ENCODE results near the gene TRPM2.

- TF ChIP-seq CTCF (IDR thresholded peaks at IDR 0.05), result no peak
- TF ChIP-seq POLR2AphosphoS5 (IDR thresholded peaks at IDR 0.05; ENCODE audit: low read depth, low read length), result no peak
- TF ChIP-seq TCF7L2 (IDR thresholded peaks at IDR 0.05; ENCODE audit: low read depth, low read length), result no peak
- TF ChIP-seq SIN3A (IDR thresholded peaks at IDR 0.05; ENCODE audit: borderline replicate concordance, insufficient read depth, low read depth, low read length), result no peak
- TF ChIP-seq REST (IDR thresholded peaks at IDR 0.05; ENCODE audit: insufficient read depth in 1 of 2, low read depth in 2 of 2, low read length in 1 of 2), result no peak
Observed at GRCh38 chr21:44454058-44454457, 100.6 kb downstream of the TRPM2 start.
